ENCODE data around the gene HBQ1.

Gene HBQ1

GRCh38 chr16:193441-193840 lies 13.2 kb downstream of the HBQ1 start:
- H3K9me2 ChIP-seq (replicated peaks; ENCODE audit: control insufficient read depth, low read length), result no peaks in the 10 kb centered on the region
- H3K27me3 ChIP-seq (ENCODE audit: control insufficient read depth, low read length), result no peaks in the 10 kb centered on the region
- no peaks in the 10 kb centered on the region for H3K9me3 ChIP-seq (ENCODE audit: control insufficient read depth, insufficient read depth, low read length)
- no peak overlapping the region for H3K27ac ChIP-seq (ENCODE audit: low read depth, low read length)
- H3K36me3 ChIP-seq (ENCODE audit: control insufficient read depth, low read length), result peaks cover 89% of the 10 kb centered on the region
- no peaks in the 10 kb centered on the region for H3K79me2 ChIP-seq (ENCODE audit: control insufficient read depth, low read length)
- H4K20me1 ChIP-seq (ENCODE audit: control insufficient read depth, insufficient read depth, low read depth, low read length), result no peaks in the 10 kb centered on the region; the same call in 1 of the 2 replicates
- no peaks in the 10 kb centered on the region for H3K4me1 ChIP-seq (ENCODE audit: control insufficient read depth, low read length)
- H3F3A ChIP-seq (ENCODE audit: control insufficient read depth, insufficient read depth), result peaks cover 4% of the 10 kb centered on the region
- no peak overlapping the region for H3K4me3 ChIP-seq (ENCODE audit: low read length)
- no peak overlapping the region for H3K4me2 ChIP-seq (ENCODE audit: low read length)
- TF ChIP-seq CTCF (IDR thresholded peaks at IDR 0.05; ENCODE audit: low read depth, low read length, poor library complexity, severe bottlenecking) (no peak), EZH2phosphoT487 (IDR thresholded peaks at IDR 0.05; ENCODE audit: borderline replicate concordance, low read length) (no peak)

GRCh38 chr16:194516-194915 lies 14.3 kb downstream of the HBQ1 start:
- H3K9me2 ChIP-seq (replicated peaks; ENCODE audit: control insufficient read depth, low read length), result no peaks in the 10 kb centered on the region
- no peaks in the 10 kb centered on the region for H3F3A ChIP-seq (ENCODE audit: control insufficient read depth, insufficient read depth)
- H3K36me3 ChIP-seq (ENCODE audit: control insufficient read depth, low read length), result peaks cover 88% of the 10 kb centered on the region
- H4K20me1 ChIP-seq (ENCODE audit: control insufficient read depth, insufficient read depth, low read depth, low read length), result no peaks in the 10 kb centered on the region; the same call in 1 of the 2 replicates
- H3K9me3 ChIP-seq (ENCODE audit: control insufficient read depth, insufficient read depth, low read length), result no peaks in the 10 kb centered on the region
- no peaks in the 10 kb centered on the region for H3K4me1 ChIP-seq (ENCODE audit: control insufficient read depth, low read length)
- H3K79me2 ChIP-seq (ENCODE audit: control insufficient read depth, low read length), result no peaks in the 10 kb centered on the region
- no peak for TF ChIP-seq EZH2phosphoT487 (IDR thresholded peaks at IDR 0.05; ENCODE audit: borderline replicate concordance, low read length)
- TF ChIP-seq CTCF (IDR thresholded peaks at IDR 0.05; ENCODE audit: low read depth, low read length, poor library complexity, severe bottlenecking), result no peak
- H3K27ac ChIP-seq (ENCODE audit: low read depth, low read length), result no peak overlapping the region
- H3K4me2 ChIP-seq (ENCODE audit: low read length), result no peak overlapping the region
- no peaks in the 10 kb centered on the region for H3K27me3 ChIP-seq (ENCODE audit: control insufficient read depth, low read length)
- H3K4me3 ChIP-seq (ENCODE audit: low read length), result no peak overlapping the region

GRCh38 chr16:200388-200787 lies 20.1 kb downstream of the HBQ1 start:
- no peaks in the 10 kb centered on the region for H3K4me1 ChIP-seq (ENCODE audit: control insufficient read depth, low read length)
- H3K36me3 ChIP-seq (ENCODE audit: control insufficient read depth, low read length), result peaks cover 70% of the 10 kb centered on the region
- H4K20me1 ChIP-seq (ENCODE audit: control insufficient read depth, insufficient read depth, low read depth, low read length), result no peaks in the 10 kb centered on the region
- H3K9me3 ChIP-seq (ENCODE audit: control insufficient read depth, insufficient read depth, low read length), result no peaks in the 10 kb centered on the region
- H3K27me3 ChIP-seq (ENCODE audit: control insufficient read depth, low read length), result no peaks in the 10 kb centered on the region
- no peaks in the 10 kb centered on the region for H3K9me2 ChIP-seq (replicated peaks; ENCODE audit: control insufficient read depth, low read length)
- 0 out of 2 replicates have a peak, but pooled peaks cover 2% of the 10 kb centered on the region for H3K79me2 ChIP-seq (ENCODE audit: control insufficient read depth, low read length)
- H3K4me3 ChIP-seq (ENCODE audit: low read length), result no peak overlapping the region
- TF ChIP-seq EZH2phosphoT487 (IDR thresholded peaks at IDR 0.05; ENCODE audit: borderline replicate concordance, low read length) (no peak), CTCF (IDR thresholded peaks at IDR 0.05; ENCODE audit: low read depth, low read length, poor library complexity, severe bottlenecking) (no peak)
- no peak overlapping the region for H3K4me2 ChIP-seq (ENCODE audit: low read length)
- no peak overlapping the region for H3K27ac ChIP-seq (ENCODE audit: low read depth, low read length)
- no peaks in the 10 kb centered on the region for H3F3A ChIP-seq (ENCODE audit: control insufficient read depth, insufficient read depth)

Data from DOHH2 (cell line).